HG02588 (cell line): ENCODE data around the gene ANKRD40.

Experiments
- ATAC-seq: cut with Tn5 transposase; IDR thresholded peaks from one replicate; pipeline ENCODE4 v1.9.1; 2021; ENCODE audit warnings: mild to moderate bottlenecking, moderate library complexity; ENCODE audit not compliant: unreplicated experiment

The ANKRD40 gene

DNA sequence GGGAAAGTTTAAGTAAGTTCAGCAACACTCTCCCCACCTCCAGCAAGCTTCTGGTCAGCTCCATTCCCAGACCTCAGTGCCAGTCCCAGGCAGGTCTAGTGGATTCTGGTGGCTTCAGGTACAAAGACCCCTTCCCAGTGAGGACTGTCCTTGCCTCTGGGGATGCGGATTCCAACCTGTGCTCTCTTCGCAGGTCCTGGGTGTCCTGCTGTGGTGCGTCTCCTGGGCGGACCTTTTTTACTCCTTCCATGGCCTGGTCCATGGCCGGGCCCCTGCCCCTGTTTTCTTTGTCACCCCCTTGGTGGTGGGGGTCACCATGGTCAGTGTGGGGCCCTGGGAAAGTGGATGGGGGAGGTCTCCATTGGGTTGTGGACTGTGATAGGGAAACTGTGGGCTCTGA, 51.2 kb downstream of the ANKRD40 start:
- no peak for ATAC-seq

GRCh38 chr17:50653738-50654137, 54.0 kb downstream of the ANKRD40 start:
- ATAC-seq = no peak

DNA sequence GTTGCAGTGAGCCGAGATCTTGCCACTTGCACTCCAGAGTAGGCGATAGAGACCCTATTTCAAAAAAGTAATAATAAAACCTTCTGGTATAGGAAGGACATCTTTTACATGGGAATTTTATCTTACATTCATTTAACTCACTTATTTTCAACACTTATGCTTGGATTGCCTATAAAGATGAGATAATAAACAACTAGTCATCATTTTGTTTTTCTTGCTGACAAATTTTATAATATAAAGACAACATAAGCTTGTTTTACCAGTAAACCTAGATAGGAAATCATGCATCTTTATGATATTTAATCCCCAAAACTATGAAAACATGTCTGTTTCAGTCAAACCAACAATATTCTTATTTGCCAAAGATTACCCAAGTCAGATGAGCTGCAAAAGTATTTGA, 56.1 kb downstream of the ANKRD40 start:
- ATAC-seq = no peak

- ATAC-seq = no peak
Measured at GRCh38 chr17:50649042-50649908, 58.4 kb downstream of the ANKRD40 start.

- no peak for ATAC-seq
Measured at GRCh38 chr17:50647187-50647586, 60.5 kb downstream of the ANKRD40 start.

GRCh38 chr17:50645748-50646682, 61.7 kb downstream of the ANKRD40 start:
- no peak for ATAC-seq
